KOPT-K1 (cell line): ENCODE results near the gene TMEM175.

Experiments
- H3K27ac ChIP-seq: fragments of 200-600 bp; sonication (generic); 2 replicates; pipeline ENCODE4 v1.5.1; 2016; ENCODE audit warnings: antibody characterized with exemption, mild to moderate bottlenecking, low read depth, low read length; ENCODE audit not compliant: poor library complexity, severe bottlenecking
- H3K36me3 ChIP-seq: fragments of 200-600 bp; sonication (generic); 2 replicates; pipeline ENCODE4 v1.5.1; 2017; ENCODE audit warnings: antibody characterized with exemption, mild to moderate bottlenecking, low read length, moderate library complexity; ENCODE audit not compliant: insufficient read depth
- H3K9me3 ChIP-seq: fragments of 200-600 bp; sonication (generic); 2 replicates; pipeline ENCODE4 v1.5.1; 2017; ENCODE audit warnings: antibody characterized with exemption, low read length, mild to moderate bottlenecking; ENCODE audit not compliant: insufficient read depth, poor library complexity, severe bottlenecking

Gene TMEM175

GRCh38 chr4:962231-963208 lies 30.3 kb downstream of the TMEM175 start:
- Histone ChIP-seq H3K36me3 (peaks cover 93% of the 10 kb centered on the region), H3K9me3 (no peaks in the 10 kb centered on the region), H3K27ac (no peak overlapping the region)

- Histone ChIP-seq H3K27ac (no peak overlapping the region), H3K36me3 (peaks cover 83% of the 10 kb centered on the region)
These were observed 31.3 kb downstream of the TMEM175 start for GRCh38 chr4:963276-964225.

GRCh38 chr4:964346-965025 lies 32.2 kb downstream of the TMEM175 start:
- Histone ChIP-seq H3K9me3 (no peaks in the 10 kb centered on the region), H3K36me3 (peaks cover 73% of the 10 kb centered on the region), H3K27ac (no peak overlapping the region)

More at GRCh38 chr4:963276-964225, 31.3 kb downstream of the TMEM175 start:
- H3K9me3 ChIP-seq, result no peaks in the 10 kb centered on the region

GRCh38 chr4:965048-965765 lies 32.9 kb downstream of the TMEM175 start:
- peaks cover 66% of the 10 kb centered on the region for H3K36me3 ChIP-seq
- no peak overlapping the region for H3K27ac ChIP-seq
- no peaks in the 10 kb centered on the region for H3K9me3 ChIP-seq

GRCh38 chr4:965766-966134 lies 33.5 kb downstream of the TMEM175 start:
- Histone ChIP-seq H3K27ac (no peak overlapping the region), H3K36me3 (peaks cover 61% of the 10 kb centered on the region), H3K9me3 (no peaks in the 10 kb centered on the region)

GRCh38 chr4:966266-967112 lies 34.2 kb downstream of the TMEM175 start:
- H3K36me3 ChIP-seq, result peaks cover 53% of the 10 kb centered on the region
- no peak overlapping the region for H3K27ac ChIP-seq
- H3K9me3 ChIP-seq, result no peaks in the 10 kb centered on the region

- H3K27ac ChIP-seq, result no peak overlapping the region
- H3K36me3 ChIP-seq, result peaks cover 46% of the 10 kb centered on the region
- H3K9me3 ChIP-seq, result no peaks in the 10 kb centered on the region
These were observed 35.1 kb downstream of the TMEM175 start for GRCh38 chr4:967113-968104.

GRCh38 chr4:968221-968620 lies 36.0 kb downstream of the TMEM175 start:
- H3K27ac ChIP-seq, result no peak overlapping the region
- H3K36me3 ChIP-seq, result peaks cover 37% of the 10 kb centered on the region
- H3K9me3 ChIP-seq, result no peaks in the 10 kb centered on the region

GRCh38 chr4:968621-969394 lies 36.5 kb downstream of the TMEM175 start:
- Histone ChIP-seq H3K36me3 (peaks cover 33% of the 10 kb centered on the region), H3K27ac (no peak overlapping the region), H3K9me3 (no peaks in the 10 kb centered on the region)

GRCh38 chr4:970046-970745 lies 37.9 kb downstream of the TMEM175 start:
- H3K27ac ChIP-seq, result no peak overlapping the region
- peaks cover 19% of the 10 kb centered on the region for H3K36me3 ChIP-seq
- H3K9me3 ChIP-seq, result peaks cover 4% of the 10 kb centered on the region

GRCh38 chr4:970854-971520 lies 38.7 kb downstream of the TMEM175 start:
- H3K27ac ChIP-seq, result no peak overlapping the region
- peaks cover 4% of the 10 kb centered on the region for H3K9me3 ChIP-seq
- peaks cover 11% of the 10 kb centered on the region; the same call in 1 of the 2 replicates for H3K36me3 ChIP-seq
